AG09319 (cell line): ENCODE results near the gene MICAL3.

Experiments
- DNase-seq: peaks from one replicate; pipeline ENCODE4 v3.0.0-alpha.2; 2010; ENCODE audit warnings: low read depth; ENCODE audit errors: extremely low read depth
- CTCF ChIP-seq: IDR thresholded peaks from 2 replicates; pipeline ENCODE4 v1.5.1; 2011; ENCODE audit warnings: low read depth, mild to moderate bottlenecking, inconsistent platforms, low read length, moderate library complexity

Gene MICAL3

GRCh38 chr22:17783773-17784480 is 240.4 kb downstream of the MICAL3 start:
- TF ChIP-seq CTCF, result no peak

GRCh38 chr22:17783312-17783711 is 241.0 kb downstream of the MICAL3 start:
- no peak for DNase-seq
- TF ChIP-seq CTCF, result no peak

More at GRCh38 chr22:17783773-17784480, 240.4 kb downstream of the MICAL3 start:
- DNase-seq, result no peak

- no peak for DNase-seq
- TF ChIP-seq CTCF, result no peak
These were observed 241.7 kb downstream of the MICAL3 start for GRCh38 chr22:17782621-17783020.

GRCh38 chr22:17782158-17782557 is 242.2 kb downstream of the MICAL3 start:
- TF ChIP-seq CTCF, result no peak
- DNase-seq, result no peak

- TF ChIP-seq CTCF, result no peak
- peak; percentile 62 for DNase-seq
These were observed 242.9 kb downstream of the MICAL3 start for GRCh38 chr22:17781319-17782031.

- no peak for TF ChIP-seq CTCF
- no peak for DNase-seq
These were observed 243.5 kb downstream of the MICAL3 start for GRCh38 chr22:17780741-17781318.
